HFF-Myc (cell line): Measurements from ENCODE around the gene FABP7.

ENCODE experiments used
- DNase-seq: peaks from one replicate; pipeline ENCODE4 v3.0.0-alpha.2; 2011; ENCODE audit warnings: low read depth; ENCODE audit errors: extremely low read depth
- H3K4me3 ChIP-seq: replicated peaks from 2 replicates; pipeline ENCODE4 v1.5.1; 2011; ENCODE audit warnings: low read depth, mild to moderate bottlenecking, control low read depth, low read length
- CTCF ChIP-seq: IDR thresholded peaks from 2 replicates; pipeline ENCODE4 v1.5.1; 2012; ENCODE audit warnings: mild to moderate bottlenecking, low read depth, low read length, control low read depth; ENCODE audit errors: missing control alignments

The FABP7 gene

GRCh38 chr6:122778302-122778701 is 1.2 kb upstream of the FABP7 start:
- no peak for TF ChIP-seq CTCF
- DNase-seq: no peak
- no peak overlapping the region for H3K4me3 ChIP-seq

GRCh38 chr6:122778985-122779661 is 393 bp upstream of the FABP7 start:
- H3K4me3 ChIP-seq: no peak overlapping the region
- no peak for TF ChIP-seq CTCF
- DNase-seq: no peak

GRCh38 chr6:122780114-122780513 is 598 bp downstream of the FABP7 start:
- no peak for DNase-seq
- no peak overlapping the region for H3K4me3 ChIP-seq
- no peak for TF ChIP-seq CTCF

- no peak overlapping the region for H3K4me3 ChIP-seq
- no peak for TF ChIP-seq CTCF
- DNase-seq: no peak
Observed at GRCh38 chr6:122781716-122782115, 2.2 kb downstream of the FABP7 start.

DNA sequence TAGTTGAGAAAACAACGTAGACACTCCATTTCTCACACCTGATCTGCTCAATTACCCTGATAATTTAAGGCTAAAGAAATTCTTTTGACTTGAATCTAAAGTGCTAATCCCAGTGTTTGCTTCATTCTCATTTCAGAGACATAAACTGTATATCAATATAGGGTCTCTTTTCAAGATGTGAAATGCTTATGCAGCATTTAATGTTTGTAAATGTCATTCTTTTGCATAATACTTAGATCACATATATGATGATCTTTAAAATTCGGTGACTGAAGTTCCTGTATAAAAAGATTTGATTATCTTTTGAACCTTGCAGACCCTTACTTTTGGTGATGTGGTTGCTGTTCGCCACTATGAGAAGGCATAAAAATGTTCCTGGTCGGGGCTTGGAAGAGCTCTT is 3.9 kb downstream of the FABP7 start:
- no peak for TF ChIP-seq CTCF
- H3K4me3 ChIP-seq: no peak overlapping the region
- DNase-seq: no peak

DNA sequence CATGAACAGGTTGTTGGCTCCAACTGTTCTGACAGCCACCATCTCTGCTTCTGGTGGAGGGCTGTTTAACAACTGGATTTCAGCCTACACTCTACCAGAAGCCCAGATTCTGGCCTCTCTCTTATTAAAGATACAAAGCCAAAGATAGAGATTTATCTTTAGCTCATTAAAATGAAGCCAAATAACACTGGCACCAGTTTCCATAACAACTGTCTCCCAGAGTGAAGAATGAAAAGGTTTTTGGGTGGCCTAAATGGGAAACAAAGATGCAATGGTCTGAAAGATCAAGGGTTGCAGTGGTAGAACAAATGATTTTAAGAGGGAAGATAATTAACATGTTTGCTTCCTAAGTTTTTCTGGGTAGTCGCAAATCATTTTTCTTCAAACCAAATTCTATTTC is 6.4 kb downstream of the FABP7 start:
- no peak overlapping the region for H3K4me3 ChIP-seq
- DNase-seq: no peak

More for the DNA sequence above, 6.4 kb downstream of the FABP7 start:
- no peak for TF ChIP-seq CTCF
